AG10803 (cell line): Measurements from ENCODE around the gene POLR3H.
A peak's percentile ranks its signal among the peaks of the same experiment; 100 is the strongest.
"Not testable (repeated sequence)": the region's sequence is repeated elsewhere in the genome, so short reads cannot be mapped to it uniquely, and the experiment has no call there.

Experiments
- DNase-seq: peaks from one replicate; pipeline ENCODE4 v3.0.0; 2010; ENCODE audit warnings: low read depth
- H3K4me3 ChIP-seq: 2 replicates; pipeline ENCODE4 v1.5.1; 2011; ENCODE audit warnings: mild to moderate bottlenecking, low read length, control low read depth
- CTCF ChIP-seq: conservative IDR thresholded peaks from 2 replicates; pipeline ENCODE4 v1.5.1; 2011; ENCODE audit warnings: mild to moderate bottlenecking, low read length, control low read depth, inconsistent platforms

Gene POLR3H

GRCh38 chr22:41543854-41544670 is at the start of gene POLR3H:
POLR3H (minus strand) TSS chr22:41544470; CDS start chr22:41544101, 369 bp downstream.
- TF ChIP-seq CTCF = peak; percentile 54
- H3K4me3 ChIP-seq = peak within 1 kb of the TSS; percentile 71
- DNase-seq = peak; percentile 97

- H3K4me3 ChIP-seq, DNase-seq: not testable (repeated sequence)
Observed at GRCh38 chr22:41593336-41593960, 49.2 kb upstream of the POLR3H start.

- peak within 1 kb of the TSS; percentile 95 for H3K4me3 ChIP-seq
- TF ChIP-seq CTCF = no peak
- peak; percentile 100 for DNase-seq
Observed at GRCh38 chr22:41589391-41590241, 45.3 kb upstream of the POLR3H start, which contains the start of gene PMM1. PMM1 (minus strand) TSS chr22:41589840; CDS start chr22:41589805, 35 bp downstream.

GRCh38 chr22:41587347-41587723 is 43.1 kb upstream of the POLR3H start:
- TF ChIP-seq CTCF = no peak

GRCh38 chr22:41585898-41586297 is 41.6 kb upstream of the POLR3H start:
- TF ChIP-seq CTCF = no peak
- no peak overlapping the region for H3K4me3 ChIP-seq
- no peak for DNase-seq

More at GRCh38 chr22:41587347-41587723, 43.1 kb upstream of the POLR3H start:
- no peak overlapping the region for H3K4me3 ChIP-seq
- DNase-seq = no peak

GRCh38 chr22:41584881-41585280 is 40.6 kb upstream of the POLR3H start:
- DNase-seq = no peak
- no peak overlapping the region for H3K4me3 ChIP-seq
- TF ChIP-seq CTCF = no peak

GRCh38 chr22:41582694-41583093 is 38.4 kb upstream of the POLR3H start:
- no peak for TF ChIP-seq CTCF
- DNase-seq = no peak
- no peak overlapping the region for H3K4me3 ChIP-seq
